ENCODE measurements around the gene SYTL1.
A peak's percentile ranks its signal among the peaks of the same experiment; 100 is the strongest.

Gene SYTL1

DNA sequence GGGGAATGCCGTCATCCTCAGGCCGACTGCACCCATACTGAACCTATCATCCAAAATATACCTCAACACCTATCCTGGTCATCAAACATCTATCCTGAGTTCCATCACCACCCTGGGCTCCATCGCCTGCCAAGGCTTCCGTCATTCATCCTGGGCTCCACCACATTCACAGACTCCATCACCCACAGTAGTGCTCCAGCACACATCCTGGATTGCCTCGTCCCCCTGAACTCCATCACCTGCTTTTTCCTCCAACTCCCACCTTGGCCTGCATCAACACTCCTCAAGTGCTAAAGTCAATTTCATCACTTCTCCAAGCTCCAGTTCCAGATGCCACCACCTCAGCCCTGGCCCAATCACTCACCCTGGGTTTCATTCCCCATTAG lies 17.1 kb downstream of the SYTL1 start:
- no peak for DNase-seq (ENCODE audit: low read depth, low spot score)
- no peak overlapping the region for H3K4me3 ChIP-seq (ENCODE audit: low read length)

DNA sequence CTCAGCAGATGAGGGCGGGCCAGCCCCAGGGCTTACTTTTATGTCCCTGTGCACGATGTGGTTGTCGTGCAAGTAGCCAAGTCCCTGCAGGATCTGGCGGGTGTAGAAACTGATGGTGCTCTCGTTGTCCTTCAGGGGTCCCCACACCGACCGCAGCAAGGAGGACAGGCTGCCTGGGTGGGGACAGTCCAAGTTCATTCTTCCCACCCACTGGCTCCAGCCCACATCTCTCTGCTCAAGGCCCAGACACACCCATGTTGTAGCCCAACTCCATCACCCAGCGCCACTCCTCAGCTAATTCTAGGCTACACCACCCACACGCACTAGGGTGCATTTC lies 18.0 kb downstream of the SYTL1 start:
- DNase-seq (ENCODE audit: low read depth, low spot score): no peak
- no peak overlapping the region for H3K4me3 ChIP-seq (ENCODE audit: low read length)

DNA sequence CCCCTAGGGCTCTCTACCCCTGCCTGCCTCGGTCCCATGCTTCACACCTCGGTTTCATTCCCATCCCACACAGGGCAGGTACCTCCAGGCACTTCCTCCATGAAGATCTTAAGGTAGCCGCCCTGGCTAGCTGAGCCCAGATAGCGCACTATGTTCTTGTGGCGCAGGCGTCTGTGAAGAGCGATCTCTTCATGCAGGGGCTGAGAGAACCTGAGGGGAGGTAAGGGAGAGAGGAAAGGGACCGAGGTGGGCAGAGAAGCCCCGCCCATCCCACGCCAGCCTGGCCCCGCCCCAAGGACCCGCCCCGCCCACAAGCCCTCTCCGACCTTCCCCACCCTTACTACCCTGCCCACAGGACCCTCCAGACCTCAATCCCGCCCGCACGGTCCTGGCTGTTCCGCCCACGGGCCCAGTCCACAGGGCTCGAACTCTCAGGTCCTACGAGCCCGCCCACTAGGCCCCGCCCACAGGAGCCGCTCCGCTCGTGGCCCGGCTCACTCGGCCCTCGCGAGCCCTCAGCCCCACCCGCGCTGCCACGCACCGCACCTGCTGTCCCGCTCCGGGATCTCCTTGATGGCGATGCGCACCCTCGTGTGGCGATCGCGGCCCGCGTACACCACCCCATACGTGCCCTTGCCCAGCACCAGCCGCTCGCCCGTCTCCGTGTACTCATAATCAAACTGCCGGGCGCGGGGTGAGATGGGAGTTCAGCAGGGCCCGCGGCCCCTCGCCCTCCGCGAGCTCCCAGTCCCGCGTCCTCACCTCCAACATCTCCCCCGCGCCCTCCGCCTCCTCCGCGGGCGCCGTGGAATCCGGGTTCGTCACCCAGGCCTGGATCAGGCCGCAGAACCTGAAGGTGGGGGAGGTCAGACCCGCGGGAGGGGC lies 18.6 kb downstream of the SYTL1 start:
- H3K4me3 ChIP-seq (ENCODE audit: low read length): no peak overlapping the region

DNA sequence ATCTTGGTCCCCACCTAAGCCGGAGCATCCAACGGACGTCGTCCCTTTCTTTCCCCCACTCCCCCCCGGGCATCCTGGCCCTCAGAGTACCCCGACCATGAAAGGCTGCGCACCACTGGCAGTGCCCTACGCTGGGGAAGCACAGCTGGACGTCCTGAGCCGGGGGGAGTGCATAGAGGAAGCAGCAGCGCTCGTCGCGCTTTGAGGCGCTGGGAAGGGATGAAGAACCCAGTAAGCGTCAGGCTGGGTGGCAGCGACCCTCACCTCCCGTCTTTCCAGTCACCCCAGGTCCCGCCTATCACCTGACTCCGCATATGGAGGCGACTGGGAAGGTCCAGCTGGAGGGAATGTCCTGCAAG lies 19.2 kb downstream of the SYTL1 start:
- no peak overlapping the region for H3K4me3 ChIP-seq (ENCODE audit: low read length)
- no peak for DNase-seq (ENCODE audit: low read depth, low spot score)

More for the DNA sequence above, 18.6 kb downstream of the SYTL1 start:
- DNase-seq (ENCODE audit: low read depth, low spot score): no peak

DNA sequence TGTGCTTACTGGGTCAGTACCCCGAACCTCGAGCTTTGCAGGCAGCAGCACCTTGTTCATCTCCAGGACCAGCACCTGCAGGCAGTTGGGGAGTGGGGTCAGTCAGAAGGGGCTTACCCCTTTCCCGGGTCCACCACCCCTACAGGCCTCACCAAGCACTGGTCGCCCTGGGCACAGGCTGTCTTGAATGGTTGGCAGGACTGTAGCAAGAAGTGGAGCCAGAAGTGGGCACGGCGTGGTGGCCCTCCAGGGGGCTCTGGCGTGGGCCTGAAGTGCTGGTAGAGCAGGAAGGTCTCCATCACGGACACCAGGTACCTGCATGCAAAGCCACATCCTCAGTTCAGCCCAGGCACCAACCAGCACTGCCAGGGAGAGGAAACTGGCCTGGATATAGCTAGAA lies 19.7 kb downstream of the SYTL1 start:
- DNase-seq (ENCODE audit: low read depth, low spot score): no peak
- no peak overlapping the region for H3K4me3 ChIP-seq (ENCODE audit: low read length)

DNA sequence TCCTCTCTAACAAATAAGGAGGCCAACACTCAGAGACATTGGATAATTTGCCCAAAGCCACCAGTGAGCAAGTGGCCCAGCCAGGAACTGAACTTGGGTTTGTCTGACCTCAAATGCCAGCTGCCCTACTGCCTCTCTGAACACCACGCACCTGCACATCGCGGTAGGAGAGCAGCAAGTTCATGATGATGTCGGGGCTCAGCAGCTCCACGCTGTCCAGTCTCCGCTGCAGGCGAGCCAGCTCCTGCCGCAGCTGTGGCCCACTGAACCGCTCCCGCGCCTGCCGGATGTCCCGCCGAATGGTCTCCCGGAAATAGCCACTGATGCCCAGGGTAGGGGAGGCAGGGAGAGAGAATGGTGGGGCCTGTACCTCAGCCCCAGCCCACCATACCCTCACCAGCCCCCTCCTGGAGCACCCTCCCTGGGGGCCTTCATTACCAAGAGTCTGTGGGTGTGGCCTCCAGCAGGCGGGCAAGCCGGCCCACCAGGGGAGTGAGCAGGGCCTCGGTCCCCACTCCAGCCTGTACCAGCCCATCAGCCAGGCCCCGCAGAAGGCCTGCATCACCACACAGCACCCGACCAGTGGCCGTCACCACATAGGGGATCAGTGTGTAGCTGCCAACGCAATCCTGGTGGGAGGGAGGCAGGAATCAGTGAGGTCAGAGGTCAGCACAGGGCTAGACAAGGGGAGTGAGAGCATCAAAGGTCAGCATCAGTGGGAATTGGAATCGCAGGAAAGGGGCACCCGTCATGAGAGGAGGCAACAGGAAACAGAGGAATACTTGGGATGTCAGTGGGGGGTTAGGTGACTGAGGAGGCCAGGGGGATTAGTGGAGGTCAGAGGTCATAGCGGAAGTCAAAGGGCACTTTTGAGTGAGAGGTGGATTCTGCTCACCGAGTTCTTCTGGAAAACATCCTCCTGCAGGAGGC lies 22.2 kb downstream of the SYTL1 start:
- no peak for DNase-seq (ENCODE audit: low read depth, low spot score)
- H3K4me3 ChIP-seq (ENCODE audit: low read length): no peak overlapping the region

DNA sequence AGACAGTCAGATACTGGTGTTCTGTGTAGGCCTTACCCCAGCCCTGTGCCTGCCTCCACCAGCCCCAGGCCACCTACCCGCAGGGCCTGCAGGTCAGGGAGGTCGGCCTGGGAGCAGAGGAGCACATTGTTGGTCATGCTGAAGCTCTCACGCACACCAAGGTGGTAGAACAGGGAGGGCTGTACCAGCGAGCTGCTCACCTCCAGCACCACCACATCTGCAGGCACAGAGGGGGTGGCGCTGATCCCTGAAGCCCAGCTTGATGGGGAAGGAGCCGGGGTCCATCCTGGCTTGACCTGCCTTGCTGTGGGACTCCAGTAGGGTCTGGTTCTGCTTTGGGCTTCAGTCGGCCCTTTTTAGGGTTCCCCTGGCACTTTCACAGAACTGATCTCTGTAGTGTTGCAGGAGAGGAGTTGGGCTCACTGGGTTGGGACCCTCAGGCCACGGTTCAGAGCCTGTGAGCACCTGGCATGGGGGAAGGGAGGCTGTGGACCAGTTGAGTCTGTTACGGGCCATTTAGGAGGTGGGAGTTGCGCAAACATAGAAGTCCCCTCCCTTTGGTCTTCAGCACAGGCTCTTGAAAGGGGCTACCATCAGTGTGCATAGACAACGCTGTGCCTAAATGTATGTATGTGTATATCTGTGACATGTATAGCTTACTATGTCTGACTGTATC lies 23.0 kb downstream of the SYTL1 start:
- peak overlapping the region; percentile 59; the same call in 1 of the 2 replicates for H3K4me3 ChIP-seq (ENCODE audit: low read length)
- no peak for DNase-seq (ENCODE audit: low read depth, low spot score)

DNA sequence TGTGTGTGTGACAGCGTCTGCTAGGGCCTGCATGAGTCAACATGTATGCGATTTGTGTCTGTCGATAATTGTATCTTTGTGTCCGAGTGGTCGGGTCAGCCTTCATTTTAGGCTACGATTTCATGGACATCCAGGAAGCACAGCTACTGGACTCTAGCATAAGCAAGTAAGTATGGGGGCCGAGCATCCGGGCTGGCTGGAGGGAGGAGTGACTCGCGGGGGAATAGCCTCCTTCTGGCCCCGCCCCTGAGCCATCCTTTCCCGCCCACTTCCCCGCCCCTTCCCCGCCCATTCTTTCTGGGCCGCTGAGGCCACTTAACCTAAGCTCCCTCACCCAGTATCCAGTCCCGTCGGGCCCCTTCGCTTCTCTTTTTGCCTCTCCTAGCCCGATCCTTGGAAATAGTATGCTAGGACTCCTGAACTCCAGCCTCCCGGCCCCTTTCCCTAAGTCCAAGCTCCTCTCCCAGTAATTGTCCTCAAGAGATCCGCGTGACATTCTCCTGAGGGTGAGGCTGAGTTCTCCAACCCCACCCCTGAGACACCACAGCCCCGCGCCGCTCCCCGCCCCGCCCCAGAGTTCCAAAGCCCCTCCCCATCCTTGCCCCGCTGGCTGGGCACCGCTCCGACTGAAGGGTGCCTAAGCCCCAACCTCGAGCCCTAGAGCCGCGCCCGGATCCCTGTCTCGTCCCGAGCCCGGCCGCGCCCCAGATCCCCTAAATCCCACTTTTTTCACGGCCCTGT lies 23.7 kb downstream of the SYTL1 start:
- peak; percentile 59 for DNase-seq (ENCODE audit: low read depth, low spot score)
- peak overlapping the region; percentile 59 for H3K4me3 ChIP-seq (ENCODE audit: low read length)

DNA sequence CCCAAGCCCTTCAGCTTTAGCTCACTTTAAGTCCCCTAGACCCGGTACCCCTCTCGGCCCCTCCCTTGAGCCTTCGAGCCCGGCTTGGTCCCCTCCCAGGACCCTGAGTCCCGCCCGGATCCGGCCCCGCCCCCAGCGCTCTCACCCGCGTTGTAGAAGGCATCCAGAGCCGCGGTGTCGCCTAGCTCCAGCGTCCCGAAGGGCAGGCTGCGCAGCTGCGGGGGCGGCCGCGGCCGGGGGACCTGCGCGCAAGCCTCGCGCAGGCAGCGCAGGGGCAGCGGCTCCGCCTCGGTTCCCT lies 24.2 kb downstream of the SYTL1 start:
- peak; percentile 49 for DNase-seq (ENCODE audit: low read depth, low spot score)
- H3K4me3 ChIP-seq (ENCODE audit: low read length): peak overlapping the region; percentile 59

DNA sequence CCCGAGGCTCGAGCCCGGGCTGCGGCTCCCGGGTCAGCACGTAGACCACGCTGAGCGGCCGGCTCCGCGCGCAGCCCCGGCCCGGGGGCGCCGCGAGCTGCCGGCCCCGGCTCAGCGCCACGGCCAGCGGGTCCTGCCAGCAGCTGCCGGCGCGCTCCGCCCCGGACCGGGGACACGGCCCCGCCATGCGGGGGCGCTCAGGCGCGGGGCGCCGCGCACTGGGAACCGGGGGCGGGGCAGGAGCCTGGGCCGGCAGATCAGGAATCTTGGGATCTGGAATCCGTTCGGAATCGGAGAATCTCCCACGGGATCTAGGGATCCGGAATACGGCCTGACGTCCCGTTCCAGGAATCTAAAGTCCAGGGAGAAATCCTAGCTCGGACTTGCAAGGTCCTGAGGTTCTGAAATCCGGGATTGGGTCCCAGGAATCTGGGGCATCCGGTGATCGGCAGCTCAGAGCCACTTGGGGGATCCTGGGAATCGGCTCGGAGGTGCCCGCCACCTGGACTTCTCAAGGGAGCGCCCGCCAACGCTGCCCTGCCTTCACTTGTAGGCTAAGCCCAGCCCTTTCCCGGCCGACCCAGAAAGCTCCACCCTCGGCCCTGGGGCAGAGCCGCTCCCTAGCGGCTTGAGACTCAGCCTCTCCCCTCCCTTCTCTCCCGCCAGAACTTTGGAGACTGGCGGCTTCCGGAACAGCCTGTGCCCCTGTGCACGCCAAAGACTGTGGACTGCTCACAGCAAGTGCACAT lies 24.8 kb downstream of the SYTL1 start, which contains the start of gene MAP3K6:
Gene MAP3K6, minus strand, starts transcription at position 551 of the 749 bp plus-strand sequence. Its CDS starts 364 bp downstream, at position 187.
- peak within 1 kb of the TSS; percentile 59 for H3K4me3 ChIP-seq (ENCODE audit: low read length)
- DNase-seq (ENCODE audit: low read depth, low spot score): no peak

DNA sequence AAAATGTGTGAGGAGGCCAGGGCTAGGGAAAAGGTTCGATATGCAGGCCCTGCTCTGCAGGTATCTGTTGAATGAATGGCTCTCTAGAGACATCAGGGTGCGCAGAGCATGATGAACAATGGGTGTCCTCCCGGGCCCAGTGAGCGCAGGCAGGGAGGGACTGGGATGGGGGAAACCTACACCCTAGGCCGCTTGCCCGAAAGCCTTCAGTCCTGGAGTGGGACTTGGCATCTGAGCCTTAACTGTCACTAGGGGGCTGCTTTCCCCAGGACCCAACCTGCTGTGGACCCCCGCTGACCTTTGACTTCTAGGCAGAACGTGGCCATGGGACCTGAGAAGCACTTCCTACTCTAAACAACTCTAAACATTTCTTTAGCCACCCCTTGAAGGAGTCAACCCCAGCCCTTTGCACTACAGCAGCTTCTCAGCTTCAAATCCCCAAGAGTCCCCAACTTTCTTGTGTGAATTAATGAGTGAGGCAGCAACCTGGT lies 25.4 kb downstream of the SYTL1 start:
- H3K4me3 ChIP-seq (ENCODE audit: low read length): no peak overlapping the region
- no peak for DNase-seq (ENCODE audit: low read depth, low spot score)

DNA sequence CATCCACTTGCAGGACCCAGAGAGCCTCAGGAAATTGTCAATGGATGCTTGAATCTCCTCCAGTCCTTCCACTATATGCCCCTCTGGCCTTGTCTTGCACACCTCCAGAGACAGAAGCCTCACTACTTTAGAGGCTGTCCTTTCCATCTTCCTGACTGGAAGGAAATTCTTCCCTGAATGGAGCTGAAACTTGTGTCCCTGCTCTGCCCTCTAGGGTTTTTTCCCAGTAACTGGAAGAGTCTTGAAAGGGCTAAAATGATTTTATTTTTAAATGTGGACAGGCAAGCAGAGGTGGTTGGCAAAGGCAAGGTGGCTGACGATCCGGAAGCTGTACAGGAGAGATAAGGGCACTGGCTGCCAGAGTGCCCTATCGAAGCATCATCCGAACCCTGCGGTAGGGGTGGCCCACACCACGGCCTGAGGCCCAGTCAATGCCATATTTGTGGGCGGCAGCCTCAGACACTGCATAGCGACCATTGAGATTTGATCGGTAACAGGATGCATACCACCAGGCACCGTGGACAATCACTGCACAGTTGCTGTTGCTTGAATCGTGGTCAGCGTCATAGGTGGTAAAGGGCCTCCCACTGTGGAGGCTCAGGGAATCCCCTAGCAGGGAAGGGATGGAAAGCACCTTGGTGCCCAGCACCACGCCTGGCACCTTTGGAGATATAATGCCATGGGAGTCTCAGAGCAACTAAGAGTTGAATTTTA lies 27.2 kb downstream of the SYTL1 start:
- H3K4me3 ChIP-seq (ENCODE audit: low read length): no peak overlapping the region
- no peak for DNase-seq (ENCODE audit: low read depth, low spot score)

DNA sequence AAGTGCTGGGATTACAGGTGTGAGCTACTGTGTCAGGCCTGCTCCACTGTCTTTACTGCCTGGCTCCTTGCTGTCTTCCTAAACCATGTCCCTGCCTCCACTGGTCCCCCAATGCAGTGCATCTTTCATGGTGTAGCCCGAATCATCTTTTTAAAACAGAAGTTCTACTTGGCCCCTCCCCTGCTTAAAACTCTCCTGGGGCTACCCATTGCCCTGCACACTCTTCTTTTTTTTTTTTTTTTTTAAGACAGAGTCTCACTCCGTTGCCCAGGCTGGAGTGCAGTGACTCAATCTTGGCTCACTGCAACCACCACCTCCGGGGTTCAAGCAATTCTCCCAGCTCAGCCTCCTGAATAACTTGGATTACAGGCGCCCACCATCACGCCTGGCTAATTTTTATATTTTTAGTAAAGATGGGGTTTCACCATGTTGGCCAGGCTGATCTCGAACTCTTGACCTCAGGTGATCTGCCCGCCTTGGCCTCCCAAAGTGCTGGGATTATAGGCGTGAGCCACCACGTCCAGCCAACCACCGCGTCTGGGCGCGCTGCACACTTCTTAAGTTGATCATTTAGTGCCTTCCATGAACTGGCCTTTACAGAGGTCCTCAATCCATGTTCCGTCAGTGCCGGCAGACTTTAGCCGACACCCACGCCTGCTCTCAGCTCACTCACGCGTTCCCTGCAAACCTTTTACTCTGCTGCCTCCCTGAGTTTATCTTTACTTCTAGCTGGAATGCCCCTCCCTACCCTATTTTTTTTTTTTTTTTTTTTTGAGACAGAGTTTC lies 30.4 kb downstream of the SYTL1 start:
- DNase-seq (ENCODE audit: low read depth, low spot score): no peak
- no peak overlapping the region for H3K4me3 ChIP-seq (ENCODE audit: low read length)

DNA sequence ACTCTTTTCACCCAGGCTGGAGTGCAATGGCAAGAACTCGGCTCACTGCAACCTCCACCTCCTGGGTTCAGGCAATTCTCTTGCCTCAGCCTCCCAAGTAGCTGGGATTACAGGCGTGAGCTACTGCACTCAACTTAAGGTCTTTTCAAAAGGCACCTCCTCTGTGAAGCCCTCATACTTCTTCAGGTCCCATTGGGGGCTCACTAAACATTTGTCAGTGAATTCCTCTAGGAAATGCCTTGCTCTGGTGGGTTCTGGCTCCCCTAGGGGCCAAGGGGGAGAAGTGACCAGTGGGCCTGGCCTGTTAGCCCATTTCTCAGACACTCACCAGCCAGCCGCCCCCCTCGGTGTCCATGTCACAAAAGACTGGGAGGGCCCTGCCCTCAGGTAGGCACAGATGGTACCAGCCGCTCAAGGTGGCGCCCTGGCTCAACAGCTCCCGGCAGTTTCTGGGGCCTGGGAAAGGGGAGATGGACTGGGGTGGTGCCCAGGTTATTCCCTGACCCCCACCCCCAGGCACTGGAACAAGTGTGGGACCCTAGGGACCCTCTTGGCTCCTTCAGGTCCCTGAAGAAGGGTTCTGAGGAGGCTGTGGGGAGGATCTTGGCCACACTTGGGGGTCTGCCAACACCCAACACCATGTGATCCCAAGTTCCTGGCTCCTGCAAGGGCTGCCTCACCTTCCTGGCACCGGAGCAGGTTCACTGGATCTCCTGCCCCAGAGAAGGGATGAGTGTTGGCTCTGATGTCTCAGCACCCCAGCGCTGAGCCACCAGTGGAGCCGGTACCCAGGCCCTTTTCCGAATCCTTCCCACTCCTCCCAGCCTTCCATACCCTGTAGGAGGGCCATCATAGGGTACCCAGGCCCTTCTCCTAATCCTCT lies 31.2 kb downstream of the SYTL1 start:
- DNase-seq (ENCODE audit: low read depth, low spot score): no peak
- H3K4me3 ChIP-seq (ENCODE audit: low read length): no peak overlapping the region

DNA sequence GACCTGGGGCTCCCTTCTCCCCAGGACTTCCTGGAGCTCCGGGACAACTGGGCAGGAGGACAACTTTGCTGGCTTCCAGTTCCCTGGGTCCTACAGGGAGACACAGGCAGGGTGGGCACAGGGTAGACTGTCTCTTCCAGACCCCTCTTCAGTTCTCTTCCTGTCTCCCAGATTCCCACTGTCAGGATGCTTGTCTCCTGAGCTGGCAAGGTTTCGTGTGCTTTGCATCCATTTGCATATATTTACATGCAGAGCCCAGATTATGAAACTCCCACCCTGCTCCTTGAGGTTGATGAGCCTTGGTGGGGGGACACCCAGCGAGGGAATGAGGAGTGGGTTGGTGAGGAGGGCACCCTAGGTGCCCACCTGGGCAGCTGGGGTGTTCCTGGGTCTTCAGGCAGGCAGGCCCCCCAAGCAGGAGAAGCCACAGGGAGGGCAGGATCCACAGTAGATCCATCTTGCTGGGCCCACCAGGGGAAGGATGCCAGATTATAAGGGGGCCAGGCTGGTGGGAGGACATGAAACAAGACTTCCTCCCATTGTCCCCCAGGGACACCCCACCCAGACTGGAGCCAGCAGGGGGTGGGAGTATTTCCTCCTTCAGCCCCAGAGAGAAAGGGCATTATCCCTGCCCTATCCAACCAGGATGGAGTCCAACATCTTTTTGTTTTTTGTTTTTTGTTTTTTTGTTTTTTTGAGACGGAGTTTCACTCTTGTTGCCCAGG lies 32.7 kb downstream of the SYTL1 start, which contains the start of gene FCN3:
Gene FCN3, minus strand, starts transcription at position 463 of the 725 bp plus-strand sequence. Its CDS starts 6 bp downstream, at position 457.
- DNase-seq (ENCODE audit: low read depth, low spot score): no peak
- H3K4me3 ChIP-seq (ENCODE audit: low read length): no peak within 1 kb of the TSS
